Activated CD8-positive, alpha-beta memory T cell treated with anti-CD3 and anti-CD28 coated beads for 48 hours (primary cell): ENCODE measurements around the gene PPFIA4.

Experiments used
- DNase-seq, 3 experiments: peaks; one replicate each; pipeline ENCODE4 v3.0.0-alpha.2; 2020; ENCODE audit warnings: low read depth in 2 of 3, low spot score in 2 of 3

PPFIA4 gene

DNA sequence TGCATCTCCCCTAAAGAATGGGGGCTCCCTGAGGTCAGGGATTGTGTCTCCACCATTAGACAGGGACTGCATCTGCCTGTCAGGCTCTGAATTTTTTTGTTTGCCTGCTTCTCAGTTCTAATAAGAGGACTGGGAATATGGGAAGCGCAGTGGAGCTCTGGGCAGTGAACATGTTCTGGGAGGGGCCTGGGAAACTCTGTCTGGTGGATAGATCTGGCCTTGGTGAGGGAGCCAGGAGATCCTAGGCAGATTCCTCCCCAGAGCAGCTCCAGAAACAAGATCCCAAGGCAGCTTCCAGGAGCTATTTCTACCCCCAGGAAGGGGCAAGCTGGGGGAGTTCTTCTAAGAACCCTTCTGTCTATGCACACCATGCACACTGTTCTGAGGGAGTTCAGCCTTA, 72.2 kb downstream of the PPFIA4 start:
- no peak for DNase-seq

DNA sequence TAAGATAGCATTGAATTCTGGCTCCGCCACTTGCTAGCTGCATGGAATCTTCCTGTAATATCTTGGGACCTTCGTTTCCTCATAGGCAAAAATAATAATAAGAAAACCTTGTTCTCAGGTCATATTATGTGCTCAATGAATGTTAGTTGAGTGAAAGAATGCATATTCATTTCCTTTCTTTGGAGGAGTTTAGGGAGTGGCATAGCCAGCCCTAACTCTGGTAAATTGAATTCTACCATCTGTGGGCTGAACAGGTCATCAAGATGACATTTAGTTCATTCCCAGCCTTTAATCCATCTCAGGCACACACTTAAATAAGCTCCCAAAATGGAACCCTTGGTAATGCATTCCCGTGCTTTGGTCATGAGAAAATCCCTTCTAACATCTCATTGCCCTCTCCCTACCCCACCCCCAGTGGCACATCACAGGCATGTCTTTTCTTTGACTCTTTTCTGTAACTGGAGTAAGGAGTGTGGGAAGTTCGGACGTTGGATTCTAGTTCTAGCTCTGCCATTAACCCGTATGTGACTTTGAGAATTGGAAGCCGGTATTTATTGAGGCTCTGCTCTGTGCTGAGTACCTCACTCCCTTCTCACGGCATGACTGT, 72.7 kb downstream of the PPFIA4 start:
- DNase-seq = no peak

DNA sequence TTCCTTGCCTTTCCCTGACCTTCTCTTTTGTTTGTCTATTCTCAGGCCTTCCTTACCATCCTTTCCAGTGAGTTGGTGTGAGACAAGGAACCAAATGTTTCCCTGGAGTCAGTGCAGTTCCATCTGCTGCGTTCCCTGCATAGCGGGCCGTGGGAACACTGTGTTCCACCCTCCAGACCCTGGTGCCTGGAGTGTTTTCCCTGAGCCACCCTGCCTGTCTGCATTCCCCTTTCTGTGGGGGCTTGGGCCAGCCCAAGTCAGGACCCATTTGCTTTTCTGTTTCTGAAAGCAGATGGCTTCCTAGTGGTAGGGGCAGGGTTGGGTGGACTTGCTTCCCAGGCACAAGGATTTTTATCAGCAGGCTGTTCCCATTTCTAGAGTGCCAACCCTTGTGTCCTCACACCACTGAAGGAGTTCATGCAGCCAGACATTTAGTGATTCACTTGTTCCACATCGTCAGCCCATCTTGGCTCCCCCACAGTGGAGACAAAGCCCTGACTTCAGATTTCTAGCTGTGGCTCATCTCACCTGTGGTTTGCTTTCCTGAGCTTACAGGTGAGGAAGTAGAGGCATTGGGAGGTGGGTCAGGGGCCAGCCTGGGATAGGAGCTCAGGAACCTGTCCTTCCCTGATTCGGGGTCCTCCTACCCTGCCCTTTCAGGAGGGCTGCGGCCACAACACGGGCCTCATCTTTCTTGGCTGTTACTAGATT, 73.7 kb downstream of the PPFIA4 start:
- no peak for DNase-seq

DNA sequence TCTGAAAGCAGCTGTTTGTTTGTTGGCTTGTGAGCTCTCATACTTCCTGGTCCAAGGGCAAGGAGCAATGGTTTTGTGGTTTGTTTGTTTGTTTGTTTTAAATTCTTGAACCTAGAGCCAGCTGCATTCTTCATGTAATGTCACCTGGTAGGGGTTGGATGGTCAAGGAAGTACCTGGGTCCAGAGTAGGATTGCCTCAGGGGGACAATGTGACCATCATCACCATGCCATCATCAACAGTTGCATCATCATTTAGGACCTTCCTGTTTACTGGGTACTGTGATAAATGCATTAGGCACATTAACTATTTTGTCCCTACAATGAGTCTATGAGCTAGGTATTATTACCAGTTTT, 74.2 kb downstream of the PPFIA4 start:
- DNase-seq = no peak

DNA sequence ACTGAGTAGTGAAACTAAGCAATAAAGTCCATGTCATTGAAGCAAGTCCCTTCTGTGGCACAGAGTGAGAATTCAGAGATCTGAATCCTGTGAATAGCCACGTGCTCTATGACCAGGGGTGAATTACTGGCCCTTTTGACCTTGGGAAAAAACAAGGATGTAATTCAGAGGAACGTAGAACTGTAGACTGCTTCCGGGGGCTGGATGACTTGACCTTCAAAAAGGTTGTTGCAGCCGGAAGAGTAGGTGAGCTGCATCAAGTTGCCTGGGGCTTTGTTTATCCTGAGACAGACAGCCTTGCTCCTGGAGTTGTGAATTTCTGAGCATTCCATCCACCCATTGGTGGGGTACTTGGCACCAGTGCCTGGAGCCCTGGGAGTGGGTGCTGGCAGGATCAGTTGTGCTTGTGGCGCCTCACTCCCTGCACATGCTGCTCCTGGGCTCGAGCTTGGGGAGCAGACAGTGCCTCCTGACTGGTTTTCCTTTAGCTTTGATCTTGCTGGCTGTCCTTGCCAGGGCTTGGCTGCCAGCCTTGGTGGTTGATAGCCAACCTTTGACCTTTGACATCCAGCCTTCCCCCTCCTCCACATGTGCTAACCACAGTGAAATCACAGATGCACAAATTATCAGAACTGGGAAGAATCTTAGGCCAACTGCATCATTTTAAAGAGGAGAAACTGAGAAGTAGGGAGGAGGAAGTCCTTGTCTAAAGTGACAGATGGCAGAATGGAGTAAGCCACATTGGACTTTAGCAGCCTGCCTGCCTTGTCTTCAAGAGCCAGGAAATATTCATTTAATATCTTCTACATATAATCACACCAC, 75.7 kb downstream of the PPFIA4 start:
- DNase-seq = no peak

DNA sequence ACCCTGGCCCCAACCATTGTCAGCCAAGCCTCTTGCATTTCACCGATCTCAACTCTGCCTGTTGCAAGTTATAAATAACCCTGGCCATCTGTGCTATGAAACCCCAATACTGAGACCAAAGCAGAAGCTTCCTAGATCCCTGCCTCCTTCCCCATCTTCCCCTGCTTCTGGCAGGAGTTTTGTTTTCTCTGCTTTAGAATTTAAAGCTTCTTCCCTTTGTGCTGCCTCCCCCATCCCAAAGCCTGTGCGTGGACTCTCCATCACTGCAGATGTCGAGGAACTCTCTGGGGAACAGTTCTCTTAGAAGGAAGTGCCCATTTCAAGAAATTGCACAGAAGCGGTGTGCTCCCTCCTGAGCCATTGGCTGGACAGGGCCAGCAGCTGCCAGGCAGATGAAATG, 76.9 kb downstream of the PPFIA4 start:
- no peak for DNase-seq

DNA sequence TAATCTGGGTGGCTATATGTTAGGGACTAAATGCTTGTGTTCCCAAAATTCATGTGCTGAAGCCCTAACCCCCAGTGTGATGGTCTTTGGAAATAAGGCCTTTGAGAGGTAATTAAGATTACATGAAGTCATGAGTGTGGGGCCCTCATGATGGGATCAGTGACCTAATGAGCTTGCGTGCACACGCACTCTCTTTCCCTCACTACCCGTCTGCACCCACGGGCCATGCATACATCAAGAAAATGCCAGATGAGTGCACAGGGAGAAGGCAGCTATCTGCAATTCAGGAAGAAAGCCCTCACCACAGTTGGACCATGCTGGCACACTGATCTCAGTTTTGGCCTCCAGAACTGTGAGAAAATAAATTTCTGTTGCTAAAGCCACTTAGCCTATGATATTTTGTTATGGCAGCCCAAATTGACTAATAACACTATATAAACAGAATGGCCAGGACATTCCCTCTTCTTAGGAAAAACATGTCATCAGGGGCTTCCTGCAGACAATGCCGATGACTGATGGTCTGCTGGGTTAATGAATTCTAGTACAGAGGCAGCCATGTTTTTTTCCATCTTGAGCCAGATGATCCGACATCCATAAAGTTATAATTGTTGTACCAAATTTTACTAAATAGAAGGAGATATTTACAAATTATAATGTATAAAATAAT, 77.7 kb downstream of the PPFIA4 start:
- no peak for DNase-seq

DNA sequence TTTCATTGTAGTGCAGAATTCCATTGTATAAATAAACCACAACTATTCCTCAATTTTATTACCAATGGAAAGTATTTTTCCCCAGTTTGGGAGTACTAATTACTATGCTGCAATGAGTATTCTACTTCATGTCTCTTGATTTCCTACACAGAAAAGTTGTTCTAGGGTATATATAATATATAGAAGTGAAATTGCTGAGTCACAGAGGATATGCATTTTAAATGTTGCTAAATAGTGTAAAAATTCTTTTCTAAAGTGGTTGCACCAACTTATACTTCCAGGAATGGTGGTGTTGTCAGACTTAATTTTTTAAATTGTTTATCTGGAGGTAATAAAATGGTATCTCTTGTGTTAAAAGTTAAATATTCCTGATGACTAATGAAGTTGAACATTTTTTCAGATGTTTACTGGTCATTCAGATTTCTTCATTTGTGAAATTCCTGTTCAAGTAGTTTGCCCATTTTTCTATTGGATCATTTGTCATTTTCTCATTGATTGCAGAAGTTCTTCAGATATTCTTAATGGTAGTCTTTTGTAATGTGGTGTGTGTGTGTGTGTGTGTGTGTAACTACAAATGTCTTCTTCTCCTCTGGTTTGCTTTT, 78.6 kb downstream of the PPFIA4 start:
- no peak for DNase-seq

DNA sequence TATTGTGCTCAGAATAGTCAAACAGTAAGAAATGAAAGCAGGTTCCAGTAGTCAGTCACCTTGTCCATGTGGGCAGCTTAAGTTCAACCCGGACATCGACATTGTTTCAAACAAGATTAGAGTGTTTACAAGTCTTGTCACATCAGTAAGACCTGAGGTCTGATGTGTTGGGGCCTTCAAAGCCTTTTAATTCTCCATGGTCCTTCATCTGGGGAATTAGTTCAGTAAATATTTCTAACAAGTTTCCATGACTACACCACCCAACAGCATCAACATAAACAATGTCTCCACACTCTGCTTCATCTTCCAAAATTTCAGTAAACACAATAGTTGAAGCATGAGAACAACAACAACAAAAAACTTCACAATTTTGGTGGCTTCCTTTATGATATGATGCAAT, 86.2 kb downstream of the PPFIA4 start:
- no peak for DNase-seq

DNA sequence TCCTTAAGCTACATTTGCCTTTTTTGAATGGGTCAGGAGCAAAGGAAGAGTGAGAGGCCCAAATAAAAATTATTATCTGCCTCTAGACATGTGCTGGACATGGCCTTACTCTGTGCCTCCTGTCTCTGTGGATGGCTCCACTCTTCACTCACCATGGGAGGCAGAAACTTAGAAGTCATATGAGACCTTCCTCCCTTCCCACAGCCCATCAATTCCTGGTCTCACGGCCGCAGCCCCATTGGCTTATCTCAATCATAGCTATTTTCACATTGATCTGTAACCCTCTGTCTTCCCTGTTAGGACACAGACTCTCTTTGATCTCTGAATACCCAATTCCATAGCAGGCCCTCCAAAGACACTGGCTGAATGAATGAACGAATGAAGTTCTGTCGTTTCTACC, 87.0 kb downstream of the PPFIA4 start:
- DNase-seq = no peak

DNA sequence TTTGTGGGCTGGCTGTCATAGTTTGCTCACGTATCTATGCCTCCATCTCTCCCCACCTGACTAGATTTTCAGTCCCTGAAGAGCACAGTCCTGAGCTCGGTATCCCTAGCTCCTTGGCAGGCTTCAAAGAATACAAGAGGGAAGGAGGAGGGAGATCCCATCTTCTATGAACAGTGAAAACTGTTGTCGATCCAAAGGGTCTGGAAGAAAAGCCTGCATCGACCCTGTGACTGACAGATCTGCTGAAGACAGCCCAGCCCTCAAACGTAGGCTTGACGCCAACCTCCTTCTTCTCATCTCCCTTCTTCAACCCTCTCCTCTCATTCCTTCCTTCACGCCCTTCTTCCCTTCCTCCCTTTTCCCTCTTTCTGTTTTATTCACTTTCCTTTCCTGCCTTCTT, 87.9 kb downstream of the PPFIA4 start:
- DNase-seq = no peak

DNA sequence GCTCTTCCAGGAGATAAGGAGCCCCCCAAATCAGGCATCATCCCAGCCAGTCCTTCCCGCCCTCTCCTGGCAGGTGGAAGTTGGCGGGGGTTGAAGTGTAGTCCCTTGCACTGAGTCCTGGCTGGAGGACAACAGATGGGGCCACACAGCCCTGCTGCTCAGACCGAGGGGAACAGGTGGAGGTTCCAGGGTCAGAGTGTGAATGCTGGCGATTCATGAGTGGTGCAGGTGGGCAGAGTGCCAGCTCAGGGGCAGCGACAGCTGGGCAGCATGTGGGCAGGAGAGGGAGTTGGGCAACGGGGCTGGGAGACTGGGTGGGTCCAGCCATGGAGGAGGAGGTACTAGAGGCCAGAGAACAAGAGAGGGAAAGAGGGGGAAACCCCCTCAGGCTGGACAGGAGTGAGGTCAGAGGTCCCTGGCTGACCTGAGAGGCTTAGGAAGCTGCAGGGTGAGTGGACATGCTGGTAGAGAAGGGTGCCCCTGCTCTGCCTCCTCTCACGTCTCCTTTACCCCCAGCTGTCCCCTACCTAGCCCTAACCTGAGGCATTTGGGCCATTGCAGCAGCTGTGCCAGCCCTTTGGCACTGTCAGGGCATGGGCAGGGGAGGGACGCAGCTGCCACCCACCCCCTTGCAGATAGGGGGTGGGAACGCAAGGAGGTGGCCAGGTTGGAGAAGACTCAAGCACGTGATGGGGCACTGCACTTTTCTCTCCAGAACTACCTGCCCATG, 90.0 kb downstream of the PPFIA4 start:
- DNase-seq = no peak

DNA sequence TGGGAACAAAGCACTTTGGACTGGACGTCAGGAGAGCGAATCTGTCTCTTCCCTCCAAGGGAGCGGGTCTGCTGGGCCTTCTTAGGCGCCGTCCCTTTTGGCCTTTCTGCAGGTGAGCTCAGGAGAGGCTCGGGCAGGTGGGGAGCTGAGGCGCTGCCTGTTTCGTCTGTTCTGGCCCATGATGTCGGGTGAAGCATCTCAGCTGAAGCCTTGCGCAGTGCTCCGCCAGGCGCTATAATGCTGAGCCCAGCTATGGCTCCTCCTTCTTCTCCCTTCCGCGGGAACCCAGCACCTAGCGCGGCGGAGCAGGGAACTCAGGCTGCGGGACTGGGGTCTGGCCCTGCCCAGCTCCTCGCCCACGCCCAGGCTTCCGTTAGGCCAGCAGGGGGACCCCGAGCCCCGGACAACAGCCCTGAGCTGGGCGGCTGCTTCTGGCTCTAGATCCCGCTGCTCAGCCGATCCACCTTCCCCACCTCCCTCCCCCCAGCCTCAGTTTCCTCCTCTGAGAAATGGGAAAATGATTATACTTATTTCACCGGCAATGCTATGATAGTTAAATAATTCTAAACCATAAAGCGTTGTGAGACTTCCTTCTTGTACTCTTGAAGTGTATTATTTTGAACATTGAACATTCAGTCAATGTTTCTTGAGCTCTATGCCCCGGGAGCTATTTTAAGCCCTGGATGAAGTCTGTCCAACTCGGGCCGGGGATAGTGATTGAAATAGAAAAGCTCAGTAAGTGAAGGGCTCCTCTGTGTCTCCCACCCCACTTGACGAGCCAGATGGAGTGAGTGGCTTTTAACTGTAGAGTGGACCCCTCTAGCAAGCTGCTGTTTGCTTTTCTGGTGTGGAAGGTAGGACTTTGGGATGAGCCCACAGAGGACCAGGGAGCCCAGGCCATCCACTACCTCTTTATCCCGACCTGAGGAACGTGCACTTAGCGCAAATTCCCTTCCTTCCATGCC, 91.6 kb downstream of the PPFIA4 start:
- DNase-seq = peak; percentile 12 to 28 (median 21)

DNA sequence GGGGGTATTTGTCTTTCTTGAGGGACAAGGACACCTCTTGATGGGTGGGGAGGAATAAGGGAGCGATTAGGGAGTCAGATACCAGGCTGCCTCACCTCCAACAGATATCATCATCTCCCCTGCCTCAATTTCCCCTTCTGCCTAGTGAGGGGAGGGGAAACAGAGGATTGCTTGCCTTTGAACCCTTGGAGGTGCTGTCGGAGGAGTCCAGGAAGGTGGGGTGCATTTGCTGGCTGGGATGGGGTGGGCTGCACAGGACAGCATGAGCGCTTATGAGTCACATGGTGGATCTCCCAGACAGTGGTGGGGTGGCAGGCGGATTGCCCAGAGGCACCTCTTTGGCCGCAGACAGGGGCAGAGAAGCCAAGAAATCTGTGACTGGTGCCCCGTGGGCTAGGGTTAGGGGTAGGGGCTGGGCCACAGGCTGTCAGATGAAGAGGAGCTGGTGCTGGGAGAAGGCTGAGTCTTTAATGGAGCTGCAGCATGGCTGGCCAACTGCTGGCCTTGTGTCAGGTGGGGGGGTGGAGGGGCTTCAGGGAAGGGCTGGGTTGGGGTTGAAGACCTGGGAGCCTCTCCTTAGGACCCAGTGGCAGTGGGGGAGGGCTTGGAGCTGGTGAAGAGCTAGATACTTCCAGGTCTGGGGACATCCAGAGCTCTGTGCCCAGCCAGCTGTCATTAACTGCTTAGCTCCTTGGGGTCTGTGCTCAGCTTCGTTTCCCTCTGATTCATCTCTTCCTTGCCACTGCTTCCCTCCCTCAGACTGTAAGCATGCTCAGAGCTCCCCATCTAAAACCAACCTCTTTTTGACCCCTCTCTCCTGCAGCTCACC, 94.2 kb downstream of the PPFIA4 start:
- no peak for DNase-seq

DNA sequence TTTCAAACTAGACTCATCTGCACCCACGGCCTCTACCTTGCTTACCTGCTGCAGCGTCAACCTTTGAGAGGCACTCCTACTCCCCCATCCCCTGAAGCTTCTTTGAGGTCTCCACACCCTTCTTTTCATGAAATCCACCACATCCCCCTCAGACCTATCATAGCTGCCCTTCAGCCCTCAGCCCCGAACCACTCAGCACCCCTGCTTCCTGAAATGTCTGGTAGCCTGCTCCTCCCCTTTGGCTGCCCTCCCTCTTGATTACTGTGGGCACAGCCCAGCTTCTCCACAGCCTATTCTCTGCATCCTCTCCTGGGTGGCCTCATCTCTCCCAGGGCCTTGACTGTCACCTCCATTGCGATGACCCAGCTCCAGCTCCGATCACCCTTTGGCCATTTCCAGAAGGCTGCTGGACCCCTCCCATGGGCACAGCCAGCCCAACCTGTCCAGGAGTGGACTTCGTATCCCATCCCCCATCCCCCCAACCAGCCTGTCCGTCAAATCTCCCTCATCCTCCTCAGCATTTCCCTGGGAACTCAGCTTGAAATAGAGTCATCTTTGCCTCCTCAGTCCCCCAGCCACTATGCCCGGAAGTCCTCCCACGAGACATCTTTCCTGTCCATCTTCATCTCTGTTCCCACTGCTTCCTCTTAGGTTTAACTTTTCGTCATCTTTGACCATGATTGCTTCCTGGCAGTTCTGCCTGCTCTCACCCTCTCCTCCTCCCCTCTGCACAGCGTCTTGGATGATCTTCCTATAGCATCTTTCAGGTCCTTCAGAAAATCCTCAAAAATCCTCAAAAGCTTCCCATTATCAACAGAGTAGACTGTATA, 95.1 kb downstream of the PPFIA4 start:
- DNase-seq = no peak

DNA sequence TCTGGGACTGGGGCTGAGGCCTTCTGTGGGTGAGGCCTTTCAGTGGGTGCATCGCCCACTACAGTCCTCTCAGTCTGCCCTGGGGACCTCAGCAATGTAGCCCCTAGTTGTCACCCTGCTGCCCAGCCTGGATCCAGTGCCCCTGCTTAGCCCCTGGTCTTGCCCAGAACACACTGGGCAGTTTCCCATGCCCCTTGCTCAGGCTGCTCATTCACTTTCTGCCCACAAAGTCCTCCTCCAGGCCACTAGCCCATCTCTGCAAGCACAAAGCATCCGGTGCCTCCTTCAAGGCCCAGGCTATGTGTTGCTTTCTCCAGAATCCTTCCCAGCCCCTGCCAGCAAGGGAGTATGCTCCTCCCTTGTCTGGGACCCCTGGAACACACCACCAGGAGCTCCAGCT, 95.9 kb downstream of the PPFIA4 start:
- no peak for DNase-seq

DNA sequence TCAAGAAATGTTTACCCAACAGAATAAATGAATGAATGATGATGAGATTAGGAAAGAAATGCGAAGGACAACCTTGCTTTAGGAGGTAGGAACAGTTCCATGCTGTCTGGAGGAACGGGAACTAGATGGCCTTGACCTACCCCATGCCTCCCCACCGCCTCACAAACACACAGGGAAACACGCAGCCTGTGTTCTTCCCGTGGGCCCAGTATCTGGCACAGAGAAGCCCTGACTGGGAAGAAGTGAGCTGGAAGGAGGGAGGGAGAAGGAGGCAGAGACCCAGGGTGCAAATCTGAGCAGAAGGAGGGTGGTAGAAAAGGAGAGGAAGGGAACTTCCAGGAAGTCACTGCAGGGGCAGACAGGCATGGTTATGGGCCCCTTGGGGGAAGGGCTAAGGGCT, 97.7 kb downstream of the PPFIA4 start:
- no peak for DNase-seq
